A549 (cell line): ENCODE measurements around the gene NAV2. TPM values are rescaled to one million over a fixed set of nuclear protein-coding genes. Genes with fewer than 3 reads are reported as not detected.

Source experiments
- ATAC-seq, 2 experiments: fragments of 200-7000 bp in 1 of 2; fragments of >200 bp in 1 of 2; cut with Nextera tagmentation in 1 of 2; cut with Tn5 transposase in 1 of 2; 3 replicates each; pipeline versions ENCODE4 v1.8.0 to v1.9.1; 2018 to 2020; ENCODE audit warnings: mild to moderate bottlenecking in 1 of 2, moderate library complexity in 1 of 2
- CTCF ChIA-PET: fragments of 300-600 bp; sonication (Branson Sonifier 250); formaldehyde crosslinking; extraction: SDS; loops from one replicate; lab custom pipeline; 2021; ENCODE audit warnings: antibody characterized with exemption, inconsistent platforms; lab: Yijun Ruan, JAX
- POLR2A ChIA-PET: fragments of 350-600 bp; formaldehyde crosslinking; extraction: SDS; loops from one replicate; lab custom pipeline; 2021; ENCODE audit warnings: antibody characterized with exemption, inconsistent platforms; lab: Yijun Ruan, JAX
- DNase-seq, 2 experiments: peaks; one replicate each; pipeline versions ENCODE4 v3.0.0 to v3.0.0-alpha.2; 2011 to 2016; ENCODE audit warnings: low read depth in 1 of 2, low spot score in 1 of 2
- FAIRE-seq: peaks from 2 replicates; lab custom pipeline; 2011; peaks lifted over from hg19 to GRCh38; lab: Jason Lieb, UNC
- H3K27ac ChIP-seq, 2 experiments: fragments of >200 bp; sonication (Bioruptor Twin); formaldehyde crosslinking; 3 replicates each; pipeline ENCODE4 v1.5.1; 2016 to 2017
- H3K4me1 ChIP-seq: fragments of >200 bp; sonication (Bioruptor Twin); formaldehyde crosslinking; 3 replicates; pipeline ENCODE4 v1.6.1; 2016
- H3K4me2 ChIP-seq: fragments of >200 bp; sonication (Bioruptor Twin); formaldehyde crosslinking; 3 replicates; pipeline ENCODE4 v1.6.1; 2016
- H3K4me3 ChIP-seq: fragments of >200 bp; sonication (Bioruptor Twin); formaldehyde crosslinking; 3 replicates; pipeline ENCODE4 v1.5.1; 2016
- H3K9me3 ChIP-seq: fragments of >200 bp; sonication (Bioruptor Twin); formaldehyde crosslinking; 3 replicates; pipeline ENCODE4 v1.6.1; 2016
- BHLHE40 ChIP-seq: IDR thresholded peaks from 2 replicates; pipeline ENCODE4 v1.6.1; 2012; ENCODE audit warnings: low read depth, low read length, inconsistent platforms
- CEBPB ChIP-seq, 2 experiments: fragments of >200 bp in 1 of 2; sonication (Bioruptor Twin) in 1 of 2; formaldehyde crosslinking in 1 of 2; IDR thresholded peaks; 2 replicates each; pipeline ENCODE4 v1.6.1; 2012 to 2016
- EP300 ChIP-seq, 2 experiments: fragments of >200 bp; sonication (Bioruptor Twin); formaldehyde crosslinking; IDR thresholded peaks; 2 replicates in 1 of 2; 3 replicates in 1 of 2; pipeline ENCODE4 v1.6.1; 2016 to 2017
- FOSB ChIP-seq: fragments of 250-450 bp; sonication (Bioruptor Pico); IDR thresholded peaks from 2 replicates; pipeline ENCODE4 v1.5.0; 2020; ENCODE audit warnings: mild to moderate bottlenecking, moderate library complexity
- FOSL2 ChIP-seq, 2 experiments: fragments of 450-650 bp in 1 of 2; fragments of >200 bp in 1 of 2; sonication (Bioruptor Twin) in 1 of 2; formaldehyde crosslinking; IDR thresholded peaks; 2 replicates each; pipeline versions ENCODE4 v1.5.0 to v1.6.1; 2016 to 2020; ENCODE audit warnings: mild to moderate bottlenecking in 1 of 2, moderate library complexity in 1 of 2
- HEYL ChIP-seq: fragments of 250-450 bp; sonication (Bioruptor Pico); IDR thresholded peaks from 2 replicates; pipeline ENCODE4 v1.8.0; 2021; ENCODE audit warnings: mild to moderate bottlenecking, moderate library complexity
- HOXA7 ChIP-seq: fragments of 250-450 bp; sonication (Bioruptor Pico); IDR thresholded peaks from 2 replicates; pipeline ENCODE4 v1.5.0; 2020; ENCODE audit warnings: mild to moderate bottlenecking, moderate library complexity
- JUN ChIP-seq, 2 experiments: fragments of >200 bp; sonication (Bioruptor Twin); formaldehyde crosslinking; IDR thresholded peaks; 2 replicates in 1 of 2; 3 replicates in 1 of 2; pipeline ENCODE4 v1.6.1; 2016 to 2017
- KDM5A ChIP-seq: fragments of 200-600 bp; sonication (generic); IDR thresholded peaks from 2 replicates; pipeline ENCODE4 v1.6.1; 2016; ENCODE audit warnings: antibody characterized with exemption, mild to moderate bottlenecking
- MAFK ChIP-seq: fragments of 450-650 bp; IDR thresholded peaks from 2 replicates; pipeline ENCODE4 v1.6.1; 2014; ENCODE audit not compliant: partially characterized antibody
- MYC ChIP-seq: IDR thresholded peaks from 2 replicates; pipeline ENCODE4 v1.6.1; 2012; ENCODE audit warnings: mild to moderate bottlenecking, inconsistent platforms, low read length, improper control_type of control experiment, borderline replicate concordance
- NFE2L2 ChIP-seq: fragments of 150-350 bp; conservative IDR thresholded peaks from 2 replicates; pipeline ENCODE4 v1.6.1; 2014; ENCODE audit warnings: low read length
- NPAS2 ChIP-seq: fragments of 250-450 bp; sonication (Bioruptor Pico); IDR thresholded peaks from 2 replicates; pipeline ENCODE4 v1.8.0; 2022; ENCODE audit warnings: mild to moderate bottlenecking, moderate library complexity, borderline replicate concordance
- POLR2A ChIP-seq: IDR thresholded peaks from 2 replicates; pipeline ENCODE4 v1.6.1; 2012; ENCODE audit warnings: mild to moderate bottlenecking, low read length
- POLR2AphosphoS2 ChIP-seq: conservative IDR thresholded peaks from 2 replicates; pipeline ENCODE4 v1.6.1; 2012; ENCODE audit warnings: low read length, improper control_type of control experiment, inconsistent platforms
- RAD21 ChIP-seq, 2 experiments: fragments of >200 bp in 1 of 2; sonication (Bioruptor Twin) in 1 of 2; formaldehyde crosslinking in 1 of 2; IDR thresholded peaks in 1 of 2; conservative IDR thresholded peaks in 1 of 2; 2 replicates in 1 of 2; 3 replicates in 1 of 2; pipeline ENCODE4 v1.6.1; 2012 to 2018; ENCODE audit warnings: inconsistent platforms in 1 of 2
- RARB ChIP-seq: fragments of 250-450 bp; sonication (Bioruptor Pico); IDR thresholded peaks from 2 replicates; pipeline ENCODE4 v1.8.0; 2021; ENCODE audit warnings: mild to moderate bottlenecking, moderate library complexity
- RCOR1 ChIP-seq: fragments of 150-350 bp; IDR thresholded peaks from 2 replicates; pipeline ENCODE4 v1.6.1; 2014; ENCODE audit warnings: antibody characterized with exemption, low read length, low read depth
- SREBF2 ChIP-seq: fragments of 450-650 bp; IDR thresholded peaks from 2 replicates; pipeline ENCODE4 v1.6.1; 2014; ENCODE audit warnings: mild to moderate bottlenecking, moderate library complexity
- ZC3H11A ChIP-seq: fragments of 450-650 bp; IDR thresholded peaks from 2 replicates; pipeline ENCODE4 v1.6.1; 2014; ENCODE audit warnings: antibody characterized with exemption, mild to moderate bottlenecking
- ZNF302 ChIP-seq: fragments of 250-450 bp; sonication (Bioruptor Pico); IDR thresholded peaks from 2 replicates; pipeline ENCODE4 v1.9.0; 2021; ENCODE audit warnings: inconsistent platforms, mild to moderate bottlenecking, moderate library complexity
- WGBS: methylation state at CpG from one replicate; pipeline ENCODE4 v1.1.6; 2017; ENCODE audit errors: missing lambda C conversion rate; 5-methylcytosine and 5-hydroxymethylcytosine counted together
- polyA minus RNA-seq: library from RNA; depleted of rRNA, polyadenylated mRNA; stranded (reverse); fragments of >200 nt; gene quantifications from 2 replicates; pipeline ENCODE4 v1.2.3, GENCODE V29; 2011; rRNA and poly(A)+ RNA removed
- polyA plus RNA-seq, 4 experiments: library from polyadenylated mRNA; depleted of rRNA in 3 of 4; stranded (reverse); fragments of >200 nt; fragmentation: RNase III in 1 of 4; extraction: RNeasy Plus Mini Kit Qiagen cat#74134 plus additional on column Dnase treatment in 1 of 4; gene quantifications; 2 replicates in 3 of 4; 3 replicates in 1 of 4; pipeline ENCODE4 v1.2.3, GENCODE V29; 2011 to 2017
- TF ChIP-seq, protein P1 (sequence below): fragments of 450-650 bp; IDR thresholded peaks from 2 replicates; pipeline ENCODE4 v1.6.1; 2014; ENCODE audit warnings: antibody characterized with exemption
- TF ChIP-seq, protein P2 (sequence below): fragments of 250-450 bp; sonication (Bioruptor Pico); IDR thresholded peaks from 2 replicates; pipeline ENCODE4 v1.5.0; 2020; ENCODE audit warnings: low read depth, mild to moderate bottlenecking, moderate library complexity
- TF ChIP-seq, protein P3 (sequence below): fragments of 200-600 bp; sonication (generic); IDR thresholded peaks from 2 replicates; pipeline ENCODE4 v1.6.1; 2016; ENCODE audit warnings: antibody characterized with exemption, mild to moderate bottlenecking, moderate library complexity
- TF ChIP-seq, protein P4 (sequence below): fragments of >200 bp; sonication (Bioruptor Twin); formaldehyde crosslinking; IDR thresholded peaks from 3 replicates; pipeline ENCODE4 v1.6.1; 2016
- TF ChIP-seq, protein P5 (sequence below): IDR thresholded peaks from 2 replicates; pipeline ENCODE4 v1.6.1; 2012; ENCODE audit warnings: low read depth, borderline replicate concordance

The NAV2 gene, protein sequence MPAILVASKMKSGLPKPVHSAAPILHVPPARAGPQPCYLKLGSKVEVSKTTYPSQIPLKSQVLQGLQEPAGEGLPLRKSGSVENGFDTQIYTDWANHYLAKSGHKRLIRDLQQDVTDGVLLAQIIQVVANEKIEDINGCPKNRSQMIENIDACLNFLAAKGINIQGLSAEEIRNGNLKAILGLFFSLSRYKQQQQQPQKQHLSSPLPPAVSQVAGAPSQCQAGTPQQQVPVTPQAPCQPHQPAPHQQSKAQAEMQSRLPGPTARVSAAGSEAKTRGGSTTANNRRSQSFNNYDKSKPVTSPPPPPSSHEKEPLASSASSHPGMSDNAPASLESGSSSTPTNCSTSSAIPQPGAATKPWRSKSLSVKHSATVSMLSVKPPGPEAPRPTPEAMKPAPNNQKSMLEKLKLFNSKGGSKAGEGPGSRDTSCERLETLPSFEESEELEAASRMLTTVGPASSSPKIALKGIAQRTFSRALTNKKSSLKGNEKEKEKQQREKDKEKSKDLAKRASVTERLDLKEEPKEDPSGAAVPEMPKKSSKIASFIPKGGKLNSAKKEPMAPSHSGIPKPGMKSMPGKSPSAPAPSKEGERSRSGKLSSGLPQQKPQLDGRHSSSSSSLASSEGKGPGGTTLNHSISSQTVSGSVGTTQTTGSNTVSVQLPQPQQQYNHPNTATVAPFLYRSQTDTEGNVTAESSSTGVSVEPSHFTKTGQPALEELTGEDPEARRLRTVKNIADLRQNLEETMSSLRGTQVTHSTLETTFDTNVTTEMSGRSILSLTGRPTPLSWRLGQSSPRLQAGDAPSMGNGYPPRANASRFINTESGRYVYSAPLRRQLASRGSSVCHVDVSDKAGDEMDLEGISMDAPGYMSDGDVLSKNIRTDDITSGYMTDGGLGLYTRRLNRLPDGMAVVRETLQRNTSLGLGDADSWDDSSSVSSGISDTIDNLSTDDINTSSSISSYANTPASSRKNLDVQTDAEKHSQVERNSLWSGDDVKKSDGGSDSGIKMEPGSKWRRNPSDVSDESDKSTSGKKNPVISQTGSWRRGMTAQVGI (N-terminal part only)
- polyA plus RNA-seq (2011; rRNA removed) (19.8 and 27.6 TPM in 2 replicates), polyA plus RNA-seq (2017; fragmentation: RNase III; extraction: RNeasy Plus Mini Kit Qiagen cat#74134 plus additional on column Dnase treatment) (4.9 to 6.2 TPM (median 4.9 TPM) in 3 replicates), polyA minus RNA-seq (69.8 and 79.2 TPM in 2 replicates)
- 5.7 and 7.0 TPM in 2 replicates for polyA plus RNA-seq (2012; cell fraction: cytosol; rRNA removed)
- polyA plus RNA-seq (2012; cell fraction: nucleus; rRNA removed) = 13.3 and 14.1 TPM in 2 replicates

DNA sequence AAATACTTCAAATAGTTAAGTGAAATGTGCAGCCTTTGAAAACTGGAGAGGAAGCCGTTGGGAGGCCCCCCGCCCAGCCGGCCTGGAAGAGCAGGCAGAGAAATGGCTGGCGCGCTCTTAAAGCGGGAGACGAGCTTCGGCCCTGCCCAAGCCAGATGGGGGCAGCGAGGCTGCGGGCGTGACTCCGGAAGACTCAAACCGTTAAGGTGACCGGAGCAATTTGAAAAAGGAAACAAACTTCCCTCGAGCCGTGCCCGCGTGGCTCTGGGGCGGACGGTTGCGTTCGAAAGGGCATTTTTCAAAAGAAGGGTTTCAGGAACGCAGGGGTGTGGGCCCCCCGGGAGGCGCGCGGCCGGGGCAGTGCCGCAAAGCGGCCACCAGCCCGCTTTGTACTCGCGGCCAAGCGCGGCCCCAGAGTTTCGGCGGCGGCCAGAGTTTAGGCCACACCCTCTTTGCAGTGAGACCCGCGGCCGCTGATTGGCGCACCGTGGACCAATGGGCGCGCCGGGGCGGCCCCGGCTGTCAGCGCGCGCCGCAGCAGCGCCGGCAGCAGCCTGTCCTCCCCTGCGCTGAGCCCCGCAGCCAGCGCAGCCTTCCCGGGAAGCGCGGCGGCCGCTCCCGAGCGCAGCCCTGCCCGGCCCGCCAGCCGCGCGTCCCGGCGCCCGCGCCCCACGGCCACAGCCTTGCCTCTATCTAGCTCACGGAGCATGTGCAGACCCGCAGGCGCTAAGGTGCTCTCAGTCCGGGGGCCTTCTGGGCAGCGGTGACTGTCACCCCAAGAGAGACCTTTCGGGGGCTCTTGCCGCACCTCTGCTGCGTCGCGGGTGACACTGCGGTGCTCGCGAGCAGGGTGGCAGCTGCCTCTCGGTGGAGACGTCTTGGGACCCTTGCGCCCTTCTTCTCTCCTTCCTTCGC lies at the start of gene NAV2:
NAV2 (plus strand) TSS at position 557 of the 915 bp plus-strand sequence. CDS start 859 bp downstream, outside the sequence.
- ChIA-PET POLR2A (interaction anchor here (1.0 to 2.0 kb wide), 7 partner anchors 11 to 65 kb away, joined by 3 to 10 read pairs (median 4); no protein-coding TSS in a partner anchor), CTCF (interaction anchor here (0.7 to 2.4 kb wide), 7 partner anchors 11 to 1392 kb away, joined by 3 to 8 read pairs (median 4); no protein-coding TSS in a partner anchor)
- DNase-seq = peak; percentile 78 to 91
- no peak for FAIRE-seq
- H3K4me3 ChIP-seq = peak within 1 kb of the TSS; percentile 49
- under 1% methylated on average over 45 of the region's 91 CpGs for WGBS
- H3K4me2 ChIP-seq = peak within 1 kb of the TSS; percentile 87
- no peaks in the 10 kb centered on the region for H3K9me3 ChIP-seq
- H3K4me1 ChIP-seq = peaks cover 36% of the 10 kb centered on the region
- H3K27ac ChIP-seq = peak within 1 kb of the TSS; percentile 82 to 87
- ATAC-seq = peak; percentile 91 to 97
- TF ChIP-seq POLR2AphosphoS2 (no peak), RARB (CRISPR knock-in tag) (no peak), RCOR1 (no peak), SREBF2 (no peak), RAD21 (conservative IDR thresholded peaks at IDR 0.05 in 1 of 2, IDR thresholded peaks at IDR 0.05 in 1 of 2) (0 out of 5 replicates have a peak, but pooled peaks of 1 of the 2 experiments have one; percentile 33), HEYL (CRISPR knock-in tag) (no peak), FOSL2 (IDR thresholded peaks at IDR 0.05) (no peak), FOSL2 (CRISPR knock-in tag; IDR thresholded peaks at IDR 0.05) (no peak), HOXA7 (CRISPR knock-in tag) (no peak), FOSB (CRISPR knock-in tag) (no peak), MAFK (no peak), EP300 (IDR thresholded peaks at IDR 0.05) (no peak; a peak in 1 of 5 replicates), BHLHE40 (no peak), POLR2A (peak; percentile 91), ZC3H11A (no peak), JUN (IDR thresholded peaks at IDR 0.05) (peak in 1 of 2 experiments; percentile 84; a peak in 3 of 5 replicates), ZNF302 (CRISPR knock-in tag) (no peak), CEBPB (IDR thresholded peaks at IDR 0.05) (no peak), KDM5A (no peak), NFE2L2 (no peak), NPAS2 (CRISPR knock-in tag) (no peak), MYC (peak; percentile 51)
- TF ChIP-seq, protein P1, sequence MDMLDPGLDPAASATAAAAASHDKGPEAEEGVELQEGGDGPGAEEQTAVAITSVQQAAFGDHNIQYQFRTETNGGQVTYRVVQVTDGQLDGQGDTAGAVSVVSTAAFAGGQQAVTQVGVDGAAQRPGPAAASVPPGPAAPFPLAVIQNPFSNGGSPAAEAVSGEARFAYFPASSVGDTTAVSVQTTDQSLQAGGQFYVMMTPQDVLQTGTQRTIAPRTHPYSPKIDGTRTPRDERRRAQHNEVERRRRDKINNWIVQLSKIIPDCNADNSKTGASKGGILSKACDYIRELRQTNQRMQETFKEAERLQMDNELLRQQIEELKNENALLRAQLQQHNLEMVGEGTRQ = 0 out of 2 replicates have a peak, but pooled peaks have one; percentile 6
- TF ChIP-seq, protein P2, sequence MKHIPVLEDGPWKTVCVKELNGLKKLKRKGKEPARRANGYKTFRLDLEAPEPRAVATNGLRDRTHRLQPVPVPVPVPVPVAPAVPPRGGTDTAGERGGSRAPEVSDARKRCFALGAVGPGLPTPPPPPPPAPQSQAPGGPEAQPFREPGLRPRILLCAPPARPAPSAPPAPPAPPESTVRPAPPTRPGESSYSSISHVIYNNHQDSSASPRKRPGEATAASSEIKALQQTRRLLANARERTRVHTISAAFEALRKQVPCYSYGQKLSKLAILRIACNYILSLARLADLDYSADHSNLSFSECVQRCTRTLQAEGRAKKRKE (CRISPR knock-in tag) = peak; percentile 66; the same call in 1 of the 2 replicates
- TF ChIP-seq, protein P3, sequence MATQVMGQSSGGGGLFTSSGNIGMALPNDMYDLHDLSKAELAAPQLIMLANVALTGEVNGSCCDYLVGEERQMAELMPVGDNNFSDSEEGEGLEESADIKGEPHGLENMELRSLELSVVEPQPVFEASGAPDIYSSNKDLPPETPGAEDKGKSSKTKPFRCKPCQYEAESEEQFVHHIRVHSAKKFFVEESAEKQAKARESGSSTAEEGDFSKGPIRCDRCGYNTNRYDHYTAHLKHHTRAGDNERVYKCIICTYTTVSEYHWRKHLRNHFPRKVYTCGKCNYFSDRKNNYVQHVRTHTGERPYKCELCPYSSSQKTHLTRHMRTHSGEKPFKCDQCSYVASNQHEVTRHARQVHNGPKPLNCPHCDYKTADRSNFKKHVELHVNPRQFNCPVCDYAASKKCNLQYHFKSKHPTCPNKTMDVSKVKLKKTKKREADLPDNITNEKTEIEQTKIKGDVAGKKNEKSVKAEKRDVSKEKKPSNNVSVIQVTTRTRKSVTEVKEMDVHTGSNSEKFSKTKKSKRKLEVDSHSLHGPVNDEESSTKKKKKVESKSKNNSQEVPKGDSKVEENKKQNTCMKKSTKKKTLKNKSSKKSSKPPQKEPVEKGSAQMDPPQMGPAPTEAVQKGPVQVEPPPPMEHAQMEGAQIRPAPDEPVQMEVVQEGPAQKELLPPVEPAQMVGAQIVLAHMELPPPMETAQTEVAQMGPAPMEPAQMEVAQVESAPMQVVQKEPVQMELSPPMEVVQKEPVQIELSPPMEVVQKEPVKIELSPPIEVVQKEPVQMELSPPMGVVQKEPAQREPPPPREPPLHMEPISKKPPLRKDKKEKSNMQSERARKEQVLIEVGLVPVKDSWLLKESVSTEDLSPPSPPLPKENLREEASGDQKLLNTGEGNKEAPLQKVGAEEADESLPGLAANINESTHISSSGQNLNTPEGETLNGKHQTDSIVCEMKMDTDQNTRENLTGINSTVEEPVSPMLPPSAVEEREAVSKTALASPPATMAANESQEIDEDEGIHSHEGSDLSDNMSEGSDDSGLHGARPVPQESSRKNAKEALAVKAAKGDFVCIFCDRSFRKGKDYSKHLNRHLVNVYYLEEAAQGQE = no peak
- TF ChIP-seq, protein P4, sequence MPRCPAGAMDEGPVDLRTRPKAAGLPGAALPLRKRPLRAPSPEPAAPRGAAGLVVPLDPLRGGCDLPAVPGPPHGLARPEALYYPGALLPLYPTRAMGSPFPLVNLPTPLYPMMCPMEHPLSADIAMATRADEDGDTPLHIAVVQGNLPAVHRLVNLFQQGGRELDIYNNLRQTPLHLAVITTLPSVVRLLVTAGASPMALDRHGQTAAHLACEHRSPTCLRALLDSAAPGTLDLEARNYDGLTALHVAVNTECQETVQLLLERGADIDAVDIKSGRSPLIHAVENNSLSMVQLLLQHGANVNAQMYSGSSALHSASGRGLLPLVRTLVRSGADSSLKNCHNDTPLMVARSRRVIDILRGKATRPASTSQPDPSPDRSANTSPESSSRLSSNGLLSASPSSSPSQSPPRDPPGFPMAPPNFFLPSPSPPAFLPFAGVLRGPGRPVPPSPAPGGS = peak; percentile 88; the same call in 2 of the 3 replicates
- TF ChIP-seq, protein P5, sequence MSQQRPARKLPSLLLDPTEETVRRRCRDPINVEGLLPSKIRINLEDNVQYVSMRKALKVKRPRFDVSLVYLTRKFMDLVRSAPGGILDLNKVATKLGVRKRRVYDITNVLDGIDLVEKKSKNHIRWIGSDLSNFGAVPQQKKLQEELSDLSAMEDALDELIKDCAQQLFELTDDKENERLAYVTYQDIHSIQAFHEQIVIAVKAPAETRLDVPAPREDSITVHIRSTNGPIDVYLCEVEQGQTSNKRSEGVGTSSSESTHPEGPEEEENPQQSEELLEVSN = peak; percentile 82; the same call in 1 of the 2 replicates
